Measurements from ENCODE around the gene GRPR.
"Not testable (repeated sequence)": the region's sequence is repeated elsewhere in the genome, so short reads cannot be mapped to it uniquely, and the experiment has no call there.

The GRPR gene

DNA sequence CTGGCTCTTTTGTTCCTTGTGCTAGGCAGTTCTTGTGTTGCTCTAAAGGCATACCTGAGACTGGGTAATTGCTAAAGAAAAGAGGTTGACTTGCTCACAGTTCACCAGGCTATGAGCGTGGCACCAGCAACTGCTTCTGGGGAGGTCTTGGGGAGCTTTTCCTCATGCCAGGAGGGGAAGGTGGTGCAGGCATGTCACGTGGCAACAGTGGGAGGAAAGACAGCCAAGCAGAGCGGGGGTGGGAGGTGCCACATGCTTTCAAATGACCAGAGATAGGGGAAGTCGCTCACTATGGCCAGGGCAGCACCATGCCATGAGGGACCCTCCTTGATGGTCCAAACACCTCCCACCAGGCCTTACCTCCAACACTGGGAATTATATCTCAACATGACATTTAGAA, 48.6 kb downstream of the GRPR start:
- no peak overlapping the region for H3K4me3 ChIP-seq (ENCODE audit: insufficient read depth, low read depth, low read length)
- no peaks in the 10 kb centered on the region for H3K4me1 ChIP-seq (ENCODE audit: control insufficient read depth, insufficient read depth, low read length)
- no peaks in the 10 kb centered on the region for H3K27me3 ChIP-seq (ENCODE audit: control insufficient read depth, insufficient read depth, low read length, poor library complexity, severe bottlenecking)
- no peaks in the 10 kb centered on the region for H3K9me3 ChIP-seq (ENCODE audit: control insufficient read depth, low read length)
- WGBS, 2 experiments, result 92 to 97% methylated on average over 4 of the region's 4 CpGs
- H3K36me3 ChIP-seq (ENCODE audit: control insufficient read depth, insufficient read depth, low read length), result no peaks in the 10 kb centered on the region
- H3K27ac ChIP-seq (ENCODE audit: insufficient read depth, low read depth, low read length, poor library complexity, severe bottlenecking), result no peak overlapping the region

GRCh38 chrX:16172391-16172790, 49.0 kb downstream of the GRPR start:
- no peaks in the 10 kb centered on the region for H3K9me3 ChIP-seq (ENCODE audit: control insufficient read depth, low read length)
- H3K27ac ChIP-seq (ENCODE audit: insufficient read depth, low read depth, low read length, poor library complexity, severe bottlenecking), result no peak overlapping the region
- no peaks in the 10 kb centered on the region for H3K4me1 ChIP-seq (ENCODE audit: control insufficient read depth, insufficient read depth, low read length)
- H3K36me3 ChIP-seq (ENCODE audit: control insufficient read depth, insufficient read depth, low read length), result no peaks in the 10 kb centered on the region
- no peak overlapping the region for H3K4me3 ChIP-seq (ENCODE audit: insufficient read depth, low read depth, low read length)
- 97% methylated on average over 3 of the region's 3 CpGs; no CpG with 5 or more reads in 1 of the 2 experiments for WGBS, 2 experiments
- no peaks in the 10 kb centered on the region for H3K27me3 ChIP-seq (ENCODE audit: control insufficient read depth, insufficient read depth, low read length, poor library complexity, severe bottlenecking)

DNA sequence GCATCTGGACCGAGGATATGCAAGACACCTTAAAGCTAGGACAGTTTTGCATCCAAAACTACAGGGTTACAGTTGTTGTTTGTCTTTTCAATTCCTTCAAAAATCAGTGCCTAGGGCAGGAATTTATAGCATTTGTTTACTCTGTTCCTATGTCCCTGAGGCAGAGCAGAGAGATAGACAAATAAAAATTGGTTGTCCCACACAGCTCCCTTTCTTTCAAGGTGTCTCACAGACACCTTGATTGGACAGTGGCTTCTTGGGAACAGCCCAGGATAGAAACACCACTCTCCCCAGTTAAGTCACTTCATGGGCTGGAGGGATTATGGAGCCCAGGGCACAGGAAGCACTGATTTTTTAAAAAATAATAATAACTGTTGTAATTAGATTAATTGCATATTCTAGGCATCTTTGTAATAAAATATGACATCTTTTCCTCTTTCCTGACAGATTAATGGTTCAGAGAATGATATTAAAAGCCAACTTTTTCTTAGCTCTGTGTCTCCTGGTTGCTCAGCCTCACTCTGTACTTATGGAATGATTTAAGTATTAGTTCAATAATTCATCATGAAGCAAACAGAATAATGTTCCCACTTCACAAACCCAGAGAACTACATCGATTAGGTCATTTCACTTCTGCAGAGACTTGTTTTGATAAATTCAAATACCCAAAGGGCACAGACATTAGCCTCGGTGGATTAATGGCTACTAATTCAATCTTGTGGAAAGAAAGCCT, 52.1 kb downstream of the GRPR start:
- Histone ChIP-seq H3K27ac (ENCODE audit: insufficient read depth, low read depth, low read length, poor library complexity, severe bottlenecking) (no peak overlapping the region), H3K4me1 (ENCODE audit: control insufficient read depth, insufficient read depth, low read length) (no peaks in the 10 kb centered on the region), H3K27me3 (ENCODE audit: control insufficient read depth, insufficient read depth, low read length, poor library complexity, severe bottlenecking) (no peaks in the 10 kb centered on the region), H3K36me3 (ENCODE audit: control insufficient read depth, insufficient read depth, low read length) (no peaks in the 10 kb centered on the region), H3K9me3 (ENCODE audit: control insufficient read depth, low read length) (no peaks in the 10 kb centered on the region), H3K4me3 (ENCODE audit: insufficient read depth, low read depth, low read length) (no peak overlapping the region)
- 0 to 64% methylated on average over 1 to 3 of the region's 3 CpGs for WGBS, 2 experiments

GRCh38 chrX:16177260-16177659, 53.9 kb downstream of the GRPR start:
- H3K36me3 ChIP-seq (ENCODE audit: control insufficient read depth, insufficient read depth, low read length), result no peaks in the 10 kb centered on the region
- H3K27me3 ChIP-seq (ENCODE audit: control insufficient read depth, insufficient read depth, low read length, poor library complexity, severe bottlenecking), result no peaks in the 10 kb centered on the region
- no peak overlapping the region for H3K4me3 ChIP-seq (ENCODE audit: insufficient read depth, low read depth, low read length)
- no peak overlapping the region for H3K27ac ChIP-seq (ENCODE audit: insufficient read depth, low read depth, low read length, poor library complexity, severe bottlenecking)
- no peaks in the 10 kb centered on the region for H3K9me3 ChIP-seq (ENCODE audit: control insufficient read depth, low read length)
- 71 to 87% methylated on average over 1 to 2 of the region's 2 CpGs for WGBS, 2 experiments
- H3K4me1 ChIP-seq (ENCODE audit: control insufficient read depth, insufficient read depth, low read length), result no peaks in the 10 kb centered on the region

DNA sequence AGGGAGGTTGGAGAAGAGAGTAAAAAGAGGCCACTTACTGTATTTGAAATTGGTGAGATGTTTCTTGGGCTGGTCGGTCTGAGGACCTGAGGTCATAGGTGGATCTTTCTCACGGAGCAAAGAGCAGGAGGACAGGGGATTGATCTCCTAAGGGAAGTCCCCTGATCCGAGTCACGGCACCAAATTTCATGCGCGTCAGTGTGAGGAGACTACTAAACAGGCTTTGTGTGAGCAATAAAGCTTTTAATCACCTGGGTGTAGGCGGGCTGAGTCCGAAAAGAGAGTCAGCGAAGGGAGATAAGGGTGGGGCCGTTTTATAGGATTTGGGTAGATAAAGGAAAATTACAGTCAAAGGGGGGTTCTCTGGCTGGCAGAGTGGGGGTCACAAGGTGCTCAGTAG, 60.5 kb downstream of the GRPR start:
- not testable (repeated sequence) for H3K9me3 ChIP-seq (ENCODE audit: control insufficient read depth, low read length); H3K27ac ChIP-seq (ENCODE audit: insufficient read depth, low read depth, low read length, poor library complexity, severe bottlenecking); H3K27me3 ChIP-seq (ENCODE audit: control insufficient read depth, insufficient read depth, low read length, poor library complexity, severe bottlenecking); H3K4me3 ChIP-seq (ENCODE audit: insufficient read depth, low read depth, low read length); H3K36me3 ChIP-seq (ENCODE audit: control insufficient read depth, insufficient read depth, low read length); H3K4me1 ChIP-seq (ENCODE audit: control insufficient read depth, insufficient read depth, low read length)
- 19 to 30% methylated on average over 6 of the region's 10 CpGs for WGBS, 2 experiments

GRCh38 chrX:16185725-16186136, 62.4 kb downstream of the GRPR start:
- no peaks in the 10 kb centered on the region for H3K27me3 ChIP-seq (ENCODE audit: control insufficient read depth, insufficient read depth, low read length, poor library complexity, severe bottlenecking)
- WGBS, 2 experiments, result 77 to 79% methylated on average over 2 of the region's 2 CpGs
- H3K27ac ChIP-seq (ENCODE audit: insufficient read depth, low read depth, low read length, poor library complexity, severe bottlenecking), result no peak overlapping the region
- H3K36me3 ChIP-seq (ENCODE audit: control insufficient read depth, insufficient read depth, low read length), result no peaks in the 10 kb centered on the region
- H3K9me3 ChIP-seq (ENCODE audit: control insufficient read depth, low read length), result no peaks in the 10 kb centered on the region
- H3K4me3 ChIP-seq (ENCODE audit: insufficient read depth, low read depth, low read length), result no peak overlapping the region
- H3K4me1 ChIP-seq (ENCODE audit: control insufficient read depth, insufficient read depth, low read length), result no peaks in the 10 kb centered on the region

GRCh38 chrX:16186380-16187007, 63.1 kb downstream of the GRPR start:
- Histone ChIP-seq H3K27ac (ENCODE audit: insufficient read depth, low read depth, low read length, poor library complexity, severe bottlenecking) (no peak overlapping the region), H3K27me3 (ENCODE audit: control insufficient read depth, insufficient read depth, low read length, poor library complexity, severe bottlenecking) (no peaks in the 10 kb centered on the region), H3K4me3 (ENCODE audit: insufficient read depth, low read depth, low read length) (no peak overlapping the region), H3K4me1 (ENCODE audit: control insufficient read depth, insufficient read depth, low read length) (no peaks in the 10 kb centered on the region), H3K36me3 (ENCODE audit: control insufficient read depth, insufficient read depth, low read length) (no peaks in the 10 kb centered on the region), H3K9me3 (ENCODE audit: control insufficient read depth, low read length) (no peaks in the 10 kb centered on the region)
- 40 to 52% methylated on average over 3 of the region's 3 CpGs for WGBS, 2 experiments

- Histone ChIP-seq H3K36me3 (ENCODE audit: control insufficient read depth, insufficient read depth, low read length) (no peaks in the 10 kb centered on the region), H3K27me3 (ENCODE audit: control insufficient read depth, insufficient read depth, low read length, poor library complexity, severe bottlenecking) (no peaks in the 10 kb centered on the region), H3K27ac (ENCODE audit: insufficient read depth, low read depth, low read length, poor library complexity, severe bottlenecking) (no peak overlapping the region), H3K9me3 (ENCODE audit: control insufficient read depth, low read length) (no peaks in the 10 kb centered on the region), H3K4me3 (ENCODE audit: insufficient read depth, low read depth, low read length) (no peak overlapping the region), H3K4me1 (ENCODE audit: control insufficient read depth, insufficient read depth, low read length) (no peaks in the 10 kb centered on the region)
- 51% methylated on average over 4 of the region's 4 CpGs for WGBS, 2 experiments
These were observed 63.8 kb downstream of the GRPR start for GRCh38 chrX:16187024-16187760.

DNA sequence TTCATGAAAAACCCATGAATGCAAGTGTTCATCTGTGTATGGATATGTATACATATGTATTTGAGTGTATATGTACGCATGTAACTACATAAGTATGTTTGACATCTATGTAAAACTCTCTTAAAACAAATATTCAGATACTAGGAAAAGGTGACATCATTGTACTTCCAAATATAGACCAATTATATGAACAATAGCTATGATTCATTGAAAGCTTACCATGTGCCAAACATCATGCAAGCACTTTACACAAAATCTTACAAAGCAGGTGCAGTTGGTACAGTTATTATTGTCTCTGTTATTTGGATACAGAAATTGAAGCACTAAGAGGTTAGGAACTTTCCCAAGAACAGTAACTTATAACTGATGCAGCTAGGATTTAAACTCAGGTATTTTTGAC, 65.3 kb downstream of the GRPR start:
- WGBS, 2 experiments, result no CpG with 5 or more reads among the region's 1 CpG
- Histone ChIP-seq H3K36me3 (ENCODE audit: control insufficient read depth, insufficient read depth, low read length) (no peaks in the 10 kb centered on the region), H3K27ac (ENCODE audit: insufficient read depth, low read depth, low read length, poor library complexity, severe bottlenecking) (no peak overlapping the region), H3K27me3 (ENCODE audit: control insufficient read depth, insufficient read depth, low read length, poor library complexity, severe bottlenecking) (no peaks in the 10 kb centered on the region), H3K4me3 (ENCODE audit: insufficient read depth, low read depth, low read length) (no peak overlapping the region), H3K9me3 (ENCODE audit: control insufficient read depth, low read length) (no peaks in the 10 kb centered on the region), H3K4me1 (ENCODE audit: control insufficient read depth, insufficient read depth, low read length) (no peaks in the 10 kb centered on the region)

- Histone ChIP-seq H3K4me3 (ENCODE audit: insufficient read depth, low read depth, low read length) (no peak overlapping the region), H3K9me3 (ENCODE audit: control insufficient read depth, low read length) (no peaks in the 10 kb centered on the region), H3K27ac (ENCODE audit: insufficient read depth, low read depth, low read length, poor library complexity, severe bottlenecking) (no peak overlapping the region), H3K27me3 (ENCODE audit: control insufficient read depth, insufficient read depth, low read length, poor library complexity, severe bottlenecking) (no peaks in the 10 kb centered on the region), H3K36me3 (ENCODE audit: control insufficient read depth, insufficient read depth, low read length) (no peaks in the 10 kb centered on the region), H3K4me1 (ENCODE audit: control insufficient read depth, insufficient read depth, low read length) (no peaks in the 10 kb centered on the region)
- WGBS, 2 experiments, result 86 to 91% methylated on average over 6 of the region's 6 CpGs
These were observed 68.2 kb downstream of the GRPR start for GRCh38 chrX:16191605-16192004.

Data from ectodermal cell (in vitro differentiated cells).